Adrenal gland (tissue), 12 donors: ENCODE data around the gene SIN3A. TPM values are rescaled to one million over a fixed set of nuclear protein-coding genes. Genes with fewer than 3 reads are reported as not detected.
"Not testable (repeated sequence)": the region's sequence is repeated elsewhere in the genome, so short reads cannot be mapped to it uniquely, and the experiment has no call there.

Experiments
- DNase-seq, 7 donors: peaks; one replicate each; pipeline ENCODE4 v3.0.0-alpha.2; 2019 to 2020
- H3K27ac ChIP-seq, 5 donors: fragments of 200-600 bp; sonication (generic) in 4 of 5; 1 replicate in 3 of 5; 2 replicates in 2 of 5; pipeline versions ENCODE4 v1.5.1 to v1.8.0; 2016 to 2020; ENCODE audit warnings: mild to moderate bottlenecking in 1 of 5
- H3K27me3 ChIP-seq: fragments of 200-600 bp; 2 replicates; pipeline ENCODE4 v1.8.0; 2021
- H3K36me3 ChIP-seq, 2 donors: fragments of 200-600 bp; replicated peaks in 1 of 2; 1 replicate in 1 of 2; 2 replicates in 1 of 2; pipeline versions ENCODE4 v1.5.1 to v1.8.0; 2018 to 2022
- H3K4me1 ChIP-seq, 2 donors: fragments of 200-600 bp; replicated peaks in 1 of 2; 1 replicate in 1 of 2; 2 replicates in 1 of 2; pipeline versions ENCODE4 v1.5.1 to v1.8.0; 2018 to 2021
- H3K4me3 ChIP-seq, 4 donors: fragments of 200-600 bp; sonication (generic) in 3 of 4; one replicate each; pipeline ENCODE4 v1.5.1; 2016 to 2018
- H3K9me3 ChIP-seq, 3 donors: fragments of 200-600 bp; sonication (generic) in 1 of 3; replicated peaks in 1 of 3; 1 replicate in 2 of 3; 2 replicates in 1 of 3; pipeline versions ENCODE4 v1.5.1 to v1.8.0; 2016 to 2021
- CTCF ChIP-seq, 6 experiments: fragments of 450-650 bp in 4 of 6; fragments of 200-600 bp in 2 of 6; sonication (generic) in 1 of 6; IDR thresholded peaks; 1 replicate in 5 of 6; 2 replicates in 1 of 6; pipeline versions ENCODE4 v1.5.1 to v1.8.0; 2016 to 2021; ENCODE audit warnings: antibody characterized with exemption in 6 of 6, mild to moderate bottlenecking in 2 of 6, moderate library complexity in 1 of 6
- POLR2A ChIP-seq, 2 donors: fragments of 450-650 bp; IDR thresholded peaks; one replicate each; pipeline ENCODE4 v1.6.1; 2017; ENCODE audit warnings: antibody characterized with exemption in 2 of 2, mild to moderate bottlenecking in 2 of 2, moderate library complexity in 1 of 2
- WGBS, 4 donors: extraction: QIAGEN DNeasy Blood & Tissue Kit in 2 of 4; methylation state at CpG; one replicate each; pipeline versions ENCODE4 v1.1.5 to v1.1.7; 2013 to 2017; 5-methylcytosine and 5-hydroxymethylcytosine counted together
- intact Hi-C, 2 donors: fragments of 100-400 bp; cut with DNase I; formaldehyde crosslinking; loops; one replicate each; pipeline versions ENCODE4 v1.14.1 to v1.15.0; 2022 to 2023
- polyA plus RNA-seq, 3 donors: library from polyadenylated mRNA; stranded (reverse); fragments of 200-250 nt in 2 of 3; fragments of 350-450 nt in 1 of 3; fragmentation: Illumina TruSeq in 1 of 3; extraction: RNeasy Lipid Tissue Mini Kit (QIAGEN cat#74804) in 1 of 3; gene quantifications; one replicate each; pipeline ENCODE4 v1.2.3, GENCODE V29; 2013 to 2014
- total RNA-seq, 9 donors: library from RNA; depleted of rRNA in 4 of 9; stranded (reverse); fragments of >200 nt in 4 of 9; fragments of 120-200 nt in 1 of 9; fragmentation: NEBNext Ultra II Directional in 1 of 9; extraction: Animal tissue kit (Norgen Biotek cat#: 25700) in 1 of 9; gene quantifications; one replicate each; pipeline versions ENCODE4 v1.1.0 to v1.2.4, GENCODE V29; 2013 to 2023
- donor health status: healthy with polysubstance abuse.
- donor health status: Bipolar disorder and iron deficiency.
- donor health status: DM: yes; HTN: yes; CAD: no.
- donor health status: DM: no; HTN: no; CAD: no.
- donor health status: DM: no; HTN: no; CAD: no.
- donor health status: DM: yes; HTN: yes; CAD: no.

Gene SIN3A
- total and polyA plus RNA-seq, 12 donors = 11.1 to 72.7 (median 32.0) TPM

- Histone ChIP-seq H3K27ac (peak overlapping the region in 2 of 5 donors; percentile 64 to 78), H3K9me3 (no peaks in the 10 kb centered on the region), H3K36me3 (peaks cover 0 to 20% of the 10 kb centered on the region in 2 donors), H3K4me1 (peaks cover 4 to 12% of the 10 kb centered on the region in 2 donors), H3K4me3 (peak overlapping the region in 2 of 4 donors; percentile 78 to 83), H3K27me3 (no peaks in the 10 kb centered on the region)
- TF ChIP-seq CTCF (IDR thresholded peaks at IDR 0.05) = no peak
- no peak for TF ChIP-seq POLR2A (IDR thresholded peaks at IDR 0.05)
- 31 to 40% (median 36%) methylated on average over 3 of the region's 3 CpGs for WGBS, 4 donors
- no peak for DNase-seq
- intact Hi-C loops = no loop called here
Measured at GRCh38 chr15:75335313-75335704, 116.2 kb downstream of the SIN3A start.

GRCh38 chr15:75333654-75334419 lies 117.7 kb downstream of the SIN3A start:
- H3K9me3 ChIP-seq, intact Hi-C loops, H3K36me3 ChIP-seq, DNase-seq, H3K27ac ChIP-seq, H3K4me3 ChIP-seq, H3K27me3 ChIP-seq: not testable (repeated sequence)
- peaks cover 4 to 12% of the 10 kb centered on the region in 2 donors for H3K4me1 ChIP-seq
- 86 to 94% (median 91%) methylated on average over 15 of the region's 15 CpGs for WGBS, 4 donors

GRCh38 chr15:75332093-75332492 lies 119.4 kb downstream of the SIN3A start:
- DNase-seq, H3K9me3 ChIP-seq, H3K36me3 ChIP-seq, H3K27me3 ChIP-seq, H3K27ac ChIP-seq, intact Hi-C loops, H3K4me3 ChIP-seq: not testable (repeated sequence)
- H3K4me1 ChIP-seq = peaks cover 4 to 12% of the 10 kb centered on the region in 2 donors
- 69 to 80% (median 71%) methylated on average over 7 of the region's 7 CpGs for WGBS, 4 donors

- no peaks in the 10 kb centered on the region for H3K27me3 ChIP-seq
- no peaks in the 10 kb centered on the region for H3K9me3 ChIP-seq
- H3K4me1 ChIP-seq = no peaks in the 10 kb centered on the region
- H3K36me3 ChIP-seq = no peaks in the 10 kb centered on the region
- H3K4me3 ChIP-seq = no peak overlapping the region
- H3K27ac ChIP-seq = no peak overlapping the region
- 90 to 100% (median 95%) methylated on average over 2 of the region's 2 CpGs for WGBS, 4 donors
- intact Hi-C loops = no loop called here
- TF ChIP-seq CTCF (IDR thresholded peaks at IDR 0.05) (no peak), POLR2A (IDR thresholded peaks at IDR 0.05) (no peak)
- DNase-seq = no peak
Measured at GRCh38 chr15:75329571-75329970, 121.9 kb downstream of the SIN3A start.

GRCh38 chr15:75328493-75329314 lies 122.8 kb downstream of the SIN3A start:
- no peak overlapping the region for H3K27ac ChIP-seq
- intact Hi-C loops = no loop called here
- TF ChIP-seq POLR2A (IDR thresholded peaks at IDR 0.05) (no peak), CTCF (IDR thresholded peaks at IDR 0.05) (no peak)
- H3K4me1 ChIP-seq = no peaks in the 10 kb centered on the region
- no peak for DNase-seq
- H3K36me3 ChIP-seq = no peaks in the 10 kb centered on the region
- H3K4me3 ChIP-seq = no peak overlapping the region
- H3K27me3 ChIP-seq = no peaks in the 10 kb centered on the region
- 76 to 87% (median 81%) methylated on average over 7 to 10 of the region's 10 CpGs for WGBS, 4 donors
- H3K9me3 ChIP-seq = no peaks in the 10 kb centered on the region
